Measurements from ENCODE around the gene TMEM271.

Gene TMEM271

GRCh38 chr4:579543-580175 is 3.6 kb upstream of the TMEM271 start:
- H3K27ac ChIP-seq, result no peak overlapping the region
- no peak for TF ChIP-seq CTCF (conservative IDR thresholded peaks at IDR 0.05; ENCODE audit: low read depth)
- DNase-seq (ENCODE audit: low spot score), result no peak
- ChIA-PET POLR2A (ENCODE audit: low non-redundant PET) (no interaction called here), CTCF (no interaction called here)

GRCh38 chr4:578451-579443 is 2.7 kb upstream of the TMEM271 start:
- no peak for TF ChIP-seq CTCF (conservative IDR thresholded peaks at IDR 0.05; ENCODE audit: low read depth)
- CTCF ChIA-PET, result no interaction called here
- DNase-seq (ENCODE audit: low spot score), result no peak
- H3K27ac ChIP-seq, result no peak overlapping the region
- POLR2A ChIA-PET (ENCODE audit: low non-redundant PET), result no interaction called here

- peak; percentile 37 for DNase-seq (ENCODE audit: low spot score)
- CTCF ChIA-PET, result no interaction called here
Observed at GRCh38 chr4:577499-578450, 1.7 kb upstream of the TMEM271 start.

GRCh38 chr4:576991-577498 is 950 bp upstream of the TMEM271 start:
- ChIA-PET POLR2A (ENCODE audit: low non-redundant PET) (no interaction called here), CTCF (interaction anchor here (0.8 kb wide), 1 partner anchor 98 kb away, joined by 3 read pairs; no protein-coding TSS in a partner anchor)
- DNase-seq (ENCODE audit: low spot score), result no peak
- no peak overlapping the region for H3K27ac ChIP-seq
- TF ChIP-seq CTCF (conservative IDR thresholded peaks at IDR 0.05; ENCODE audit: low read depth), result no peak

More at GRCh38 chr4:577499-578450, 1.7 kb upstream of the TMEM271 start:
- POLR2A ChIA-PET (ENCODE audit: low non-redundant PET), result no interaction called here
- H3K27ac ChIP-seq, result no peak overlapping the region
- TF ChIP-seq CTCF (conservative IDR thresholded peaks at IDR 0.05; ENCODE audit: low read depth), result no peak

- no peak for TF ChIP-seq CTCF (conservative IDR thresholded peaks at IDR 0.05; ENCODE audit: low read depth)
- ChIA-PET CTCF (no interaction called here), POLR2A (ENCODE audit: low non-redundant PET) (no interaction called here)
- peak; percentile 44 for DNase-seq (ENCODE audit: low spot score)
- H3K27ac ChIP-seq, result no peak overlapping the region
Observed at GRCh38 chr4:575281-576141, 584 bp downstream of the TMEM271 start.

All from RWPE1 (cell line).